ENCODE results near the gene ZNF700.
"Not testable (repeated sequence)": the region's sequence is repeated elsewhere in the genome, so short reads cannot be mapped to it uniquely, and the experiment has no call there.

The ZNF700 gene

GRCh38 chr19:11924886-11925650 lies at the start of gene ZNF700:
Gene ZNF700 (plus strand): TSS chr19:11925107. CDS start chr19:11925211, 104 bp downstream.
- peak; percentile 97 for DNase-seq

- DNase-seq = peak; percentile 70
These were observed 45.1 kb upstream of the ZNF700 start for GRCh38 chr19:11879687-11880266.

DNA sequence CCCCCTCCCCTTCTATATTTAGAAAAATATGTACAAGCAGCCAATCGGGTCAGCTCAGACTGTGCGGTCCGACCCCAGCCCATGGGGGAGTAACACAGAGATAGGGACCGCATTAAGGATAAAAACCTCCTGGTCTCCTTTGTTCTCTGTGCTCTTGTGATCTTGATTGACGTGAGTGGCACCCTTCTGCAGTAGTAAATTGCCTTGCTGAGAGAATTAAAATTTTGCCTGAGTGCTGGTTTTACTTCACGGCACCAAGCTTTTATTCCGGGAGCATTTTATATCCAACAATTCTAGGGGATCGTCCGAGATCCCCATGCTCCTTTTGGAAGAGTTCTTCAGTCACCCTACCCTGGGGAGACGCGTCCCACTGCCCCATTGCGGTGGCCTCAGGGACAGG lies 44.3 kb upstream of the ZNF700 start:
- no peak for DNase-seq

DNA sequence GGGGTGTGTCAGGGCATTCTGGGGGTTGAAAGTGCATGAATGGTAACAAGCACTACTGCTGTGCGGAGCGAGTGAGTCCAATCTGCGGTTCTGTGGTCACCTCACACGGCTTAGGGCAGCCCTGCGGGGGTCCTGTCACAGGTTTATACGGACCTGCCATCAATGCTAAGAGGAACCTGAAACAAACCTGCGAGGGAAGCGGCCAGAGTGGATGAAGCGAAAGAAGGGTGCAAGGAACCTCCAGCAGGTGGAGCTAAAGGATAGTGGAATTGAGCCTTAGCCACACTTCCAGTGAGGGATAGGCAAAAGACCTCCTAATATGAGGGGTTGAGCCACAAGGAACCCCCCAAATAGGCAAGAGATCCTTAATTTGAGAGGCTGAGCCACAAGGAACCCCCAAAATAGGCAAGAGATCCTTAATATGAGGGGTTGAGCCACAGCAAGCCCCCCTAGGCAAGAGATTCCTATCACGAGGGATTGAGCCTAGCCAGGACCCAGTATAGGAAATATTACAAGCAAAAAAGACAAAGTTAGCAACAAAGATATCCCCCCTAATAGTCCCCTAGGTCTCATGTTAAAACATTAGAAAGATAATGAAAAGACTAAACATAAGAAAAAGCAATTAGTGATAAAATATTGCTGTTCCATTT lies 43.6 kb upstream of the ZNF700 start:
- peak; percentile 75 for DNase-seq

- no peak for DNase-seq
These were observed 42.3 kb upstream of the ZNF700 start for GRCh38 chr19:11882606-11883005.

DNA sequence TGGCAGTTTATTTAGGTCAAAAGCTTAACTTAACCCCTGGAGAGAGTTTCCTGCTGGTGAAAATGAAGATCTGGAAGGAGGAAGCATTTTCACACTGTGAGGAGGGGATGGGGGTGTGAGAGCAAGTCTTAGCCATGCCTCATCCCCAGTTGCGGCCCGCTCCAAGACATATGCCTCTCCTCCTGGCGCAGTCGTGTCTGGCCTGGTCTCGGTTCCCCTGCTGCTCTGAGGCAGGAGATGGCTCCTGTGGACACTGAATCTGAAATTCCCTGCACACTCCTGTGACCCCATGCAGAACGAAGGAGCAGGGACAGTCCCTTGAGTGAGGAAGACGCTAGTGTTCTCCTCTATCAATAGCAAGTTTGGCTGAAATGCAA lies 37.7 kb upstream of the ZNF700 start:
- DNase-seq = no peak

- peak; percentile 90 for DNase-seq
These were observed 37.0 kb upstream of the ZNF700 start, which contains the start of gene ZNF69 for GRCh38 chr19:11887611-11888531. Gene ZNF69 (plus strand): TSS chr19:11887782. CDS start chr19:11887924, 142 bp downstream.

- not testable (repeated sequence) for DNase-seq
These were observed 35.0 kb upstream of the ZNF700 start for GRCh38 chr19:11889901-11890300.

GRCh38 chr19:11890634-11891033 lies 34.3 kb upstream of the ZNF700 start:
- no peak for DNase-seq

DNA sequence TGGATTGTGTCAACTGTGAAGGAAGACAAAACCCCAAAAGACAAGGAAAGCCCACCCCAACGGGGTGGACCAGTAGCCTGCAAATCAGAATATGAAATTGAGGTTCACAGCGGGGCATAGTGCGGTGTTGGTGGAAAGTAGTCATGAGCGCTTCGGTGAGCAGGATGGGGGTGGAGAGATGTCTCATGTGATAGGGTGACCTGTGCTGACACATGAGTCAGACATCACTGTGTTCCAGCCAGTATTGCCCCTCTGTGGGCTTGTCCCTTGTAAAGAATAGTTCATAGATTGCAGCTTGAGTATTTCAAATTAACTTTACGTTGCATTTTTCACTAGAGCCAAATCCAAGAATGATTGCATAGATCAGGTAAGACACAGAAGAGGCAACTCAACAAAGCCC lies 30.1 kb upstream of the ZNF700 start:
- DNase-seq = no peak

DNA sequence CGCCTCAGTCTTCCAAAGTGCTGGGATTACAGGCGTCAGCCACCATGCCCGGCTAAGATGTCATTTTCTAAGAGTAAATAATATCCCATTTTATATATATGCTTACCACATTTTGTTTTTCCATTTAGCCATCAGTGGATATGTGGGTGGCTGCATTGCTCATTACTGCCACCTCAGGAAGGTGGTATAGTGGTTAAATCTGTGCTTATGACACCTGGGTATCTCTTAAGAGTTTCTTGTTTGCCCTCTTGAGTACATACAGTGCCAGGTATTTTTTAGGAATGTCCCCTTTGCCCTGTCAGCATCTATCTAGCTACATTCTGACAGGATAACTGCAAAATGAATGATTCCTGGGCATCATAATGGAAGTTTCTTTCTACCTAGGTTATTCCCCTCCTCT lies 22.7 kb upstream of the ZNF700 start:
- DNase-seq = no peak

DNA sequence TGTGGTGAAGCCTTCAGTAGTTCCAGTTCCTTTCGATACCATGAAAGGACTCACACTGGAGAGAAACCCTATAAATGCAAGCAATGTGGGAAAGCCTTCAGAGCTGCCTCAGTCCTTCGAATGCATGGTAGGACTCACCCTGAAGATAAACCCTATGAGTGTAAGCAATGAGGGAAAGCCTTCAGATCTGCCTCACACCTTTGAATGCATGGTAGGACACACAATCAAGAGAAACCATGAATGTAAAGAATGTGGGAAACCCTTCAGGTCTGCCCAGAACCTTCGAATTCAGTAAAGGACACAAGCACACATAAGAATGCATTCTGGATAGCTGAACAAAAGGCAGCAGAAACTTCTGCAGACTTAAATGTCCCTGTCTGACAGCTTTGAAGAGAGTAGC lies 19.0 kb upstream of the ZNF700 start:
- DNase-seq = no peak

- DNase-seq = not testable (repeated sequence)
These were observed 13.0 kb upstream of the ZNF700 start for GRCh38 chr19:11911937-11912336.

DNA sequence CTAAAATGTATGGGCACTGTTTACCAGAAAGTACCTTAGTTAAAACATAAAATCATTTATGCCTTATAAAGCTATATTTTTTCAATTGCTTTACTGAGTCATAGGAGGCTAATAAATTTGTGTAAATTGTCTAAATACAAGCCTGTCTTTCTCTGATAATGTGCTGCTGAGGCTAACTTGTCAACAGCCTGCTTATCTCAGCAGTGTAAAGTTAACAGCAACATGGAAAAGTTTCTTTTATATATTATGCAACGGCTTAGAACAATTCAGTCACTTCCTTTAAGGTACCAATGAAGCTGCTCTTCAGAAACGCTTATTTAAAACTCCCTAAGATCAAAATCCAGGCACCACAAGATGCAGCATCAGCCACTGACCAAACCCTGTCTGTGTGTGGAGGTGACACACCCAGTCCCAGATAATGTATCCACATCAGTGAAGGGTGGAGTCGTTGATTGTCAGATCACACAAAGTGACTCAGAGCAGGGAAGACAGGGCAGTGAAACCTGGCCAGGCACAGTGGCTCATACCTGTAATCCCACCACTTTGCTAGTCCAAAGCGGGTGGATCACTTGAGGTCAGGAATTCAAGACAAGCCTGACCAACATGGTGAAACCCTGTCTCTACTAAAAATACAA lies 10.4 kb upstream of the ZNF700 start:
- DNase-seq = not testable (repeated sequence)

DNA sequence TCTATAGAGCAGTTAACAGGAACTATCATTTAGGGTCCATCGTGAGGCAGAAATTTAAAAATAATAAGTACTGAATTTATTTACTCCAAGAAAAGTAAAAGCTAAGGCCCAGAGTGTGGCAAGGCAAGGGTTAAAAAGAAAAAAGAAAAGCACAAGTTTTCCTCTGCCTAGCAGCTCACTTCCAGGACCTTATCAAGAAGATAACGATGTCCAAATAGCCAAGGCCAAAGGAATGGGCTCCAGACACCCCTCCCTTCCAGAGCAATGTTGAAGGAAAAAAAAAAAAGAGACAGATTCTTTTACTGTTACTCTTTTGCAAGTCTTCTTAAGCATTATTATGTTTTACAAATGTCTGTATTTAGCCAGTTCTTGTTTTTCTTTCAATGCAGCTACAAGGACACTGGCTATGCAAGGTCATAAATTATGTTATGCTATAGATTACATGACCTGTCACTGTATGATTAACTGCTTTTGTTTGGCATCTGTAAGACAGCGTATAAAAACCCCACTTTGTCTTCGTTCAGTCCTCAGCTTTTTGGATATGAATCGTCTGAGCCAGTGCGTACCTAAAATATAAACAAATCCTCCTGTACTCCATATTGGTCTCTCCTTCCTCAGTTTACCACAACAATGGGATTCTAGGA lies 2.9 kb upstream of the ZNF700 start:
- no peak for DNase-seq

DNA sequence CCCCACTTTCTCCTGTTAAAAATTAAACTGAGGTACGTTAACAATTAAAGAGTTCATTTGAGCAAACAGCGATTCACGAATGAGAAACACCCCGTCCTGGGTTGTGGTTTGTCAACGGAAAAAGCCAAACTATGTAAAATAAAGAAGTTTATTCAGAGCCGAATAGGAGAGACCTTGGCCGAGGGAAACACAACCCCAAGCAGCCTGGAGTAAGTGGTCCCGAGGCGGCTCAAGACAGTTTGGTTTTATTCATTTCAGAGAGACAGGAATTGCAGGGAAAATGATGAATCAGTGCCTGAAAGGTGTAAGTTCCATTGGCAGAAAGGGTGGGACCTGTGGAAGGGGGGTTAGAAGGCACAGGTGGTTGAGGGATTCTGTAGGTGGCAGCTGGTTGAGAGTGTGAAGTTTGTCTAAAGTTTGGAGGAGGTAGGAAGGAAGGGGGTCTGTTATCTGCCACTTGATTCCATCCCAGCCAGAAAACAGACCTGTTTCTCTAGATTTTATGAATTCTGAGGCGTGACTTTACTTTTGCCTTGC lies 812 bp downstream of the ZNF700 start:
- DNase-seq = not testable (repeated sequence)

GRCh38 chr19:11927227-11927626 lies 2.3 kb downstream of the ZNF700 start:
- no peak for DNase-seq

- no peak for DNase-seq
These were observed 6.1 kb downstream of the ZNF700 start for GRCh38 chr19:11931051-11931450.

DNA sequence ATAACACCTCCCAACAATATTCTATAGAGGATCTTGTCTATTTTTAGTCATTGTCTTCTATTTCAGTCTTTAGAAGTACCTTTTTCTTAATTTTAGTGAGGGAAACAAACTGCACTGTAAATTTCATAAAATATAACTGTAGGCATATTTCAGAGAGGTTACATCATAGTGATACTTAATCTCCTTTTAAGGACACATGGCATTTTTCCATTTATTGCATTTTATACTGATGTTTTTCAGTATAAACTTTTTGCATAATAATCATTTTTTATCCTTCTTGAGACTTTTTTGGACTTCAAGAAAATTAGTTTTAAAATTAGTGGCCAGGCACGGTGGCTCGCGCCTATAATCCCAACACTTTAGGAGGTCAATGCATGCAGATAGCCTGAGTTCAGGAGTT lies 6.6 kb downstream of the ZNF700 start:
- DNase-seq = no peak

- not testable (repeated sequence) for DNase-seq
These were observed 10.9 kb downstream of the ZNF700 start for GRCh38 chr19:11935829-11936228.

- not testable (repeated sequence) for DNase-seq
These were observed 13.5 kb downstream of the ZNF700 start for GRCh38 chr19:11938383-11938782.
